Gastroesophageal sphincter (tissue), 3 donors: ENCODE data around the gene RIMS4.

Experiments
- EP300 ChIP-seq: sonication (generic); formaldehyde crosslinking; IDR thresholded peaks from one replicate; pipeline ENCODE4 v1.6.1; 2017; ENCODE audit warnings: antibody characterized with exemption, mild to moderate bottlenecking
- POLR2A ChIP-seq, 2 donors: fragments of 450-650 bp; IDR thresholded peaks; one replicate each; pipeline ENCODE4 v1.6.1; 2017; ENCODE audit warnings: antibody characterized with exemption in 2 of 2, mild to moderate bottlenecking in 2 of 2, moderate library complexity in 1 of 2
- POLR2AphosphoS5 ChIP-seq: sonication (generic); formaldehyde crosslinking; IDR thresholded peaks from one replicate; pipeline ENCODE4 v1.6.1; 2017; ENCODE audit warnings: antibody characterized with exemption
- TF ChIP-seq, protein P1 (sequence below), 4 experiments: fragments of 200-600 bp in 2 of 4; fragments of 450-650 bp in 2 of 4; sonication (generic) in 1 of 4; IDR thresholded peaks; one replicate each; pipeline ENCODE4 v1.5.1; 2017 to 2019; ENCODE audit warnings: antibody characterized with exemption in 4 of 4, mild to moderate bottlenecking in 2 of 4, moderate library complexity in 2 of 4

DNA sequence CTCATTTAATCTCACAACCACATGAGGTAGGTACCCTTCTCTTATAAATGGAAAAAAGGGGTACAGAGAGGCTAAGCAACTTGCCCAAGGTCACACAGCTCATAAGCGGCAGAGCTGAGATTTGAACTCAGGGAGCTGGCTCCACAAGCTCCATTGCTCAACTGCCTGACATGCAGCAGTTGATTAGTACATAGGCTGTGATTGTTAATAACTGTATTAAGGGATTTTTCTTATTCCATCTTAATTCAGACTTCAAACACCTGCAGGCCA, 88.6 kb downstream of the RIMS4 start:
- TF ChIP-seq, protein P1, sequence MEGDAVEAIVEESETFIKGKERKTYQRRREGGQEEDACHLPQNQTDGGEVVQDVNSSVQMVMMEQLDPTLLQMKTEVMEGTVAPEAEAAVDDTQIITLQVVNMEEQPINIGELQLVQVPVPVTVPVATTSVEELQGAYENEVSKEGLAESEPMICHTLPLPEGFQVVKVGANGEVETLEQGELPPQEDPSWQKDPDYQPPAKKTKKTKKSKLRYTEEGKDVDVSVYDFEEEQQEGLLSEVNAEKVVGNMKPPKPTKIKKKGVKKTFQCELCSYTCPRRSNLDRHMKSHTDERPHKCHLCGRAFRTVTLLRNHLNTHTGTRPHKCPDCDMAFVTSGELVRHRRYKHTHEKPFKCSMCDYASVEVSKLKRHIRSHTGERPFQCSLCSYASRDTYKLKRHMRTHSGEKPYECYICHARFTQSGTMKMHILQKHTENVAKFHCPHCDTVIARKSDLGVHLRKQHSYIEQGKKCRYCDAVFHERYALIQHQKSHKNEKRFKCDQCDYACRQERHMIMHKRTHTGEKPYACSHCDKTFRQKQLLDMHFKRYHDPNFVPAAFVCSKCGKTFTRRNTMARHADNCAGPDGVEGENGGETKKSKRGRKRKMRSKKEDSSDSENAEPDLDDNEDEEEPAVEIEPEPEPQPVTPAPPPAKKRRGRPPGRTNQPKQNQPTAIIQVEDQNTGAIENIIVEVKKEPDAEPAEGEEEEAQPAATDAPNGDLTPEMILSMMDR (IDR thresholded peaks at IDR 0.05) = no peak
- TF ChIP-seq POLR2AphosphoS5 (no peak), POLR2A (IDR thresholded peaks at IDR 0.05) (no peak), EP300 (no peak)
